Loucy (cell line): ENCODE measurements around the gene FPR1.

ENCODE experiments used
- CTCF ChIP-seq: fragments of 200-600 bp; sonication (generic); conservative IDR thresholded peaks from 2 replicates; pipeline ENCODE4 v1.5.1; 2014; ENCODE audit warnings: mild to moderate bottlenecking, antibody characterized with exemption, low read length
- EZH2phosphoT487 ChIP-seq: fragments of 200-600 bp; IDR thresholded peaks from 2 replicates; pipeline ENCODE4 v1.6.1; 2018; ENCODE audit warnings: antibody characterized with exemption, mild to moderate bottlenecking, moderate library complexity, borderline replicate concordance

GRCh38 chr19:51754109-51754508, 2.4 kb upstream of the FPR1 start:
- TF ChIP-seq CTCF: no peak
- no peak for TF ChIP-seq EZH2phosphoT487
